ENCODE measurements around the gene ADSL. TPM values are rescaled to one million over a fixed set of nuclear protein-coding genes. Genes with fewer than 3 reads are reported as not detected.
"Not testable (repeated sequence)": the region's sequence is repeated elsewhere in the genome, so short reads cannot be mapped to it uniquely, and the experiment has no call there.

Gene ADSL
- total RNA-seq, 1 donor from 2014 or later: 156 TPM

GRCh38 chr22:40352763-40353162, 6.5 kb downstream of the ADSL start:
- Mint-ChIP-seq H3K27ac (no peak overlapping the region), H3K4me1 (ENCODE audit: low read depth) (peaks cover 19% of the 10 kb centered on the region), H3K36me3 (ENCODE audit: low read depth) (peaks cover 25% of the 10 kb centered on the region), H3K9me3 (no peaks in the 10 kb centered on the region), H3K4me3 (no peak overlapping the region), H3K27me3 (ENCODE audit: insufficient read depth) (no peaks in the 10 kb centered on the region)
- DNase-seq (ENCODE audit: low spot score): no peak
- intact Hi-C loops (cut with micrococcal nuclease): no loop called here

GRCh38 chr22:40361100-40361499, 14.8 kb downstream of the ADSL start:
- Mint-ChIP-seq H3K4me3 (no peak overlapping the region), H3K27me3 (ENCODE audit: insufficient read depth) (no peaks in the 10 kb centered on the region), H3K4me1 (ENCODE audit: low read depth) (no peaks in the 10 kb centered on the region), H3K36me3 (ENCODE audit: low read depth) (peaks cover 65% of the 10 kb centered on the region), H3K27ac (no peak overlapping the region), H3K9me3 (no peaks in the 10 kb centered on the region)
- no peak for DNase-seq (ENCODE audit: low spot score)
- intact Hi-C loops (cut with micrococcal nuclease): no loop called here

- H3K9me3 Mint-ChIP-seq: no peaks in the 10 kb centered on the region
- intact Hi-C loops (cut with micrococcal nuclease): no loop called here
- H3K4me1 Mint-ChIP-seq (ENCODE audit: low read depth): no peaks in the 10 kb centered on the region
- no peak overlapping the region for H3K4me3 Mint-ChIP-seq
- H3K27me3 Mint-ChIP-seq (ENCODE audit: insufficient read depth): no peaks in the 10 kb centered on the region
- no peak overlapping the region for H3K27ac Mint-ChIP-seq
- DNase-seq (ENCODE audit: low spot score): no peak
- H3K36me3 Mint-ChIP-seq (ENCODE audit: low read depth): peaks cover 69% of the 10 kb centered on the region
These were observed 16.8 kb downstream of the ADSL start for GRCh38 chr22:40363059-40363458.

GRCh38 chr22:40364431-40364830, 18.1 kb downstream of the ADSL start:
- no peak for DNase-seq (ENCODE audit: low spot score)

GRCh38 chr22:40366068-40366467, 19.8 kb downstream of the ADSL start:
- H3K9me3 Mint-ChIP-seq: no peaks in the 10 kb centered on the region
- intact Hi-C loops (cut with micrococcal nuclease): no loop called here
- H3K27me3 Mint-ChIP-seq (ENCODE audit: insufficient read depth): no peaks in the 10 kb centered on the region
- DNase-seq (ENCODE audit: low spot score): no peak
- H3K4me1 Mint-ChIP-seq (ENCODE audit: low read depth): peaks cover 2% of the 10 kb centered on the region
- peaks cover 60% of the 10 kb centered on the region for H3K36me3 Mint-ChIP-seq (ENCODE audit: low read depth)
- H3K4me3 Mint-ChIP-seq: no peak overlapping the region
- H3K27ac Mint-ChIP-seq: peak overlapping the region; percentile 33

More at GRCh38 chr22:40364431-40364830, 18.1 kb downstream of the ADSL start:
- Mint-ChIP-seq H3K4me3 (no peak overlapping the region), H3K27ac (no peak overlapping the region), H3K36me3 (ENCODE audit: low read depth) (peaks cover 66% of the 10 kb centered on the region), H3K27me3 (ENCODE audit: insufficient read depth) (no peaks in the 10 kb centered on the region), H3K9me3 (no peaks in the 10 kb centered on the region), H3K4me1 (ENCODE audit: low read depth) (no peaks in the 10 kb centered on the region)
- intact Hi-C loops (cut with micrococcal nuclease): no loop called here

GRCh38 chr22:40367342-40367741, 21.0 kb downstream of the ADSL start:
- intact Hi-C loops (cut with micrococcal nuclease): no loop called here
- H3K9me3 Mint-ChIP-seq: no peaks in the 10 kb centered on the region
- H3K36me3 Mint-ChIP-seq (ENCODE audit: low read depth): peaks cover 49% of the 10 kb centered on the region
- no peak overlapping the region for H3K4me3 Mint-ChIP-seq
- DNase-seq (ENCODE audit: low spot score): no peak
- H3K27ac Mint-ChIP-seq: no peak overlapping the region
- H3K4me1 Mint-ChIP-seq (ENCODE audit: low read depth): peaks cover 9% of the 10 kb centered on the region
- H3K27me3 Mint-ChIP-seq (ENCODE audit: insufficient read depth): no peaks in the 10 kb centered on the region

GRCh38 chr22:40368016-40368415, 21.7 kb downstream of the ADSL start:
- Mint-ChIP-seq H3K36me3 (ENCODE audit: low read depth) (peaks cover 49% of the 10 kb centered on the region), H3K27me3 (ENCODE audit: insufficient read depth) (no peaks in the 10 kb centered on the region), H3K9me3 (no peaks in the 10 kb centered on the region), H3K4me3 (no peak overlapping the region), H3K4me1 (ENCODE audit: low read depth) (peaks cover 16% of the 10 kb centered on the region), H3K27ac (no peak overlapping the region)
- intact Hi-C loops (cut with micrococcal nuclease): no loop called here
- DNase-seq (ENCODE audit: low spot score): no peak

- no peak for DNase-seq (ENCODE audit: low spot score)
- Mint-ChIP-seq H3K4me1 (ENCODE audit: low read depth) (peaks cover 20% of the 10 kb centered on the region), H3K27me3 (ENCODE audit: insufficient read depth) (no peaks in the 10 kb centered on the region), H3K27ac (peak overlapping the region; percentile 63), H3K36me3 (ENCODE audit: low read depth) (peaks cover 47% of the 10 kb centered on the region), H3K4me3 (no peak overlapping the region), H3K9me3 (no peaks in the 10 kb centered on the region)
- intact Hi-C loops (cut with micrococcal nuclease): no loop called here
These were observed 22.5 kb downstream of the ADSL start for GRCh38 chr22:40368836-40369235.

- Mint-ChIP-seq H3K9me3 (no peaks in the 10 kb centered on the region), H3K36me3 (ENCODE audit: low read depth) (peaks cover 13% of the 10 kb centered on the region), H3K4me1 (ENCODE audit: low read depth) (peaks cover 20% of the 10 kb centered on the region), H3K27me3 (ENCODE audit: insufficient read depth) (no peaks in the 10 kb centered on the region), H3K4me3 (no peak overlapping the region), H3K27ac (no peak overlapping the region)
- intact Hi-C loops (cut with micrococcal nuclease): no loop called here
- no peak for DNase-seq (ENCODE audit: low spot score)
These were observed 28.3 kb downstream of the ADSL start for GRCh38 chr22:40374567-40374966.

- peaks cover 13% of the 10 kb centered on the region for H3K36me3 Mint-ChIP-seq (ENCODE audit: low read depth)
- no peak for DNase-seq (ENCODE audit: low spot score)
- H3K9me3 Mint-ChIP-seq: no peaks in the 10 kb centered on the region
- intact Hi-C loops (cut with micrococcal nuclease): no loop called here
- no peaks in the 10 kb centered on the region for H3K27me3 Mint-ChIP-seq (ENCODE audit: insufficient read depth)
- H3K4me3 Mint-ChIP-seq: no peak overlapping the region
- H3K27ac Mint-ChIP-seq: no peak overlapping the region
- peaks cover 18% of the 10 kb centered on the region for H3K4me1 Mint-ChIP-seq (ENCODE audit: low read depth)
These were observed 29.8 kb downstream of the ADSL start for GRCh38 chr22:40376149-40376548.

GRCh38 chr22:40377931-40378330, 31.6 kb downstream of the ADSL start:
- no peak for DNase-seq (ENCODE audit: low spot score)
- Mint-ChIP-seq H3K27ac (no peak overlapping the region), H3K4me3 (no peak overlapping the region), H3K4me1 (ENCODE audit: low read depth) (peaks cover 5% of the 10 kb centered on the region), H3K36me3 (ENCODE audit: low read depth) (peaks cover 6% of the 10 kb centered on the region), H3K9me3 (no peaks in the 10 kb centered on the region), H3K27me3 (ENCODE audit: insufficient read depth) (no peaks in the 10 kb centered on the region)
- intact Hi-C loops (cut with micrococcal nuclease): no loop called here

- DNase-seq (ENCODE audit: low spot score); H3K9me3 Mint-ChIP-seq; intact Hi-C loops (cut with micrococcal nuclease); H3K36me3 Mint-ChIP-seq (ENCODE audit: low read depth); H3K27me3 Mint-ChIP-seq (ENCODE audit: insufficient read depth); H3K4me3 Mint-ChIP-seq; H3K4me1 Mint-ChIP-seq (ENCODE audit: low read depth); H3K27ac Mint-ChIP-seq: not testable (repeated sequence)
These were observed 32.1 kb downstream of the ADSL start for GRCh38 chr22:40378448-40378847.

GRCh38 chr22:40381461-40381860, 35.2 kb downstream of the ADSL start:
- no peak overlapping the region for H3K4me3 Mint-ChIP-seq
- intact Hi-C loops (cut with micrococcal nuclease): no loop called here
- peaks cover 5% of the 10 kb centered on the region for H3K36me3 Mint-ChIP-seq (ENCODE audit: low read depth)
- H3K27ac Mint-ChIP-seq: no peak overlapping the region
- no peak for DNase-seq (ENCODE audit: low spot score)
- H3K9me3 Mint-ChIP-seq: no peaks in the 10 kb centered on the region
- H3K4me1 Mint-ChIP-seq (ENCODE audit: low read depth): peaks cover 25% of the 10 kb centered on the region
- no peaks in the 10 kb centered on the region for H3K27me3 Mint-ChIP-seq (ENCODE audit: insufficient read depth)

- Mint-ChIP-seq H3K27me3 (ENCODE audit: insufficient read depth) (no peaks in the 10 kb centered on the region), H3K36me3 (ENCODE audit: low read depth) (peaks cover 16% of the 10 kb centered on the region), H3K9me3 (no peaks in the 10 kb centered on the region), H3K4me3 (no peak overlapping the region), H3K27ac (no peak overlapping the region), H3K4me1 (ENCODE audit: low read depth) (peaks cover 40% of the 10 kb centered on the region)
- intact Hi-C loops (cut with micrococcal nuclease): loop anchor here (2.0 kb wide), 1 partner anchor 17 kb away; no protein-coding TSS in a partner anchor
- no peak for DNase-seq (ENCODE audit: low spot score)
These were observed 37.6 kb downstream of the ADSL start for GRCh38 chr22:40383905-40384304.

Measured in activated T-helper 1 cell treated with anti-CD3 and anti-CD28 coated beads, Interleukin-12 subunit alpha, Interleukin-12 subunit beta, Interleukin-2, Interleukin-4 antibody, amounts not matched to agents 30 ng/mL and 10 ng/mL and 1 ng/mL, durations not matched to agents 14 hours and 24 hours and 36 hours (primary cell).